Hematopoietic multipotent progenitor cell treated with erythropoietin and hydrocortisone succinate and interleukin-3 and kit ligand, for 6 days (in vitro differentiated cells): ENCODE data around the gene PHF13.
"Not testable (repeated sequence)": the region's sequence is repeated elsewhere in the genome, so short reads cannot be mapped to it uniquely, and the experiment has no call there.

ENCODE experiments used
- DNase-seq: peaks from one replicate; pipeline ENCODE4 v3.0.0-alpha.2; 2015

PHF13 gene

GRCh38 chr1:6587261-6588005 is 26.1 kb upstream of the PHF13 start:
- no peak for DNase-seq

GRCh38 chr1:6588128-6588892 is 25.2 kb upstream of the PHF13 start:
- DNase-seq: no peak

- DNase-seq: no peak
These were observed 24.5 kb upstream of the PHF13 start for GRCh38 chr1:6588893-6589520.

- DNase-seq: no peak
These were observed 23.5 kb upstream of the PHF13 start for GRCh38 chr1:6590046-6590445.

- peak; percentile 69 for DNase-seq
These were observed 22.3 kb upstream of the PHF13 start for GRCh38 chr1:6591222-6591621.

GRCh38 chr1:6591644-6592043 is 21.9 kb upstream of the PHF13 start:
- no peak for DNase-seq

GRCh38 chr1:6592441-6592840 is 21.1 kb upstream of the PHF13 start:
- DNase-seq: no peak

- DNase-seq: no peak
These were observed 20.5 kb upstream of the PHF13 start for GRCh38 chr1:6592865-6593593.

- DNase-seq: no peak
These were observed 19.7 kb upstream of the PHF13 start for GRCh38 chr1:6593810-6594209.

GRCh38 chr1:6594977-6595740 is 18.4 kb upstream of the PHF13 start:
- DNase-seq: no peak

- peak; percentile 45 for DNase-seq
These were observed 17.2 kb upstream of the PHF13 start for GRCh38 chr1:6596351-6596750.

- DNase-seq: no peak
These were observed 16.4 kb upstream of the PHF13 start for GRCh38 chr1:6596886-6597776.

- no peak for DNase-seq
These were observed 15.8 kb upstream of the PHF13 start for GRCh38 chr1:6597777-6598131.

- peak; percentile 78 for DNase-seq
These were observed 14.2 kb upstream of the PHF13 start for GRCh38 chr1:6599141-6599975.

- not testable (repeated sequence) for DNase-seq
These were observed 13.5 kb upstream of the PHF13 start for GRCh38 chr1:6599991-6600390.

- no peak for DNase-seq
These were observed 13.0 kb upstream of the PHF13 start for GRCh38 chr1:6600410-6601048.

GRCh38 chr1:6601049-6601922 is 12.2 kb upstream of the PHF13 start:
- peak; percentile 99 for DNase-seq

- peak; percentile 53 for DNase-seq
These were observed 11.4 kb upstream of the PHF13 start for GRCh38 chr1:6601923-6602668.
